Left colon (tissue), 2 donors: ENCODE measurements around the gene CACNA1H. TPM values are rescaled to one million over a fixed set of nuclear protein-coding genes. Genes with fewer than 3 reads are reported as not detected.
"Not testable (repeated sequence)": the region's sequence is repeated elsewhere in the genome, so short reads cannot be mapped to it uniquely, and the experiment has no call there.

Experiments used
- ATAC-seq: fragments of 200-7000 bp; cut with Tn5 transposase; one replicate; pipeline ENCODE4 v1.9.1; 2020; ENCODE audit warnings: mild to moderate bottlenecking, moderate library complexity
- DNase-seq, 2 donors: peaks; one replicate each; pipeline ENCODE4 v3.0.0-alpha.2; 2020
- intact Hi-C, 2 donors: fragments of 100-400 bp; cut with DNase I in 1 of 2; cut with micrococcal nuclease in 1 of 2; formaldehyde crosslinking; loops; one replicate each; pipeline versions ENCODE4 v1.11.2 to v1.14.0; 2022; cut with DNase I, micrococcal nuclease
- total RNA-seq, 2 donors: library from RNA; stranded (reverse); fragmentation: NEBNext Ultra II Directional; extraction: Animal tissue kit (Norgen Biotek cat#: 25700); gene quantifications; one replicate each; pipeline ENCODE4 v1.2.1, GENCODE V29; 2021
- donor health status: DM: no; HTN: no; CAD: no.
- donor health status: DM: yes; HTN: yes; CAD: no.

The CACNA1H gene
- total RNA-seq, 2 donors from 2014 or later, result 3.8 to 15.6 TPM

- intact Hi-C loops, result loop anchor here in 1 of 2 donors (10.0 kb wide), 1 partner anchor 83 kb away; no protein-coding TSS in a partner anchor
- no peak for ATAC-seq
- DNase-seq, result no peak
Measured at GRCh38 chr16:1197237-1197866, 44.4 kb downstream of the CACNA1H start.

- intact Hi-C loops, result loop anchor here in 1 of 2 donors (10.0 kb wide), 1 partner anchor 83 kb away; no protein-coding TSS in a partner anchor
- ATAC-seq (no peak), DNase-seq (no peak)
Measured at GRCh38 chr16:1198194-1198593, 45.3 kb downstream of the CACNA1H start.

DNA sequence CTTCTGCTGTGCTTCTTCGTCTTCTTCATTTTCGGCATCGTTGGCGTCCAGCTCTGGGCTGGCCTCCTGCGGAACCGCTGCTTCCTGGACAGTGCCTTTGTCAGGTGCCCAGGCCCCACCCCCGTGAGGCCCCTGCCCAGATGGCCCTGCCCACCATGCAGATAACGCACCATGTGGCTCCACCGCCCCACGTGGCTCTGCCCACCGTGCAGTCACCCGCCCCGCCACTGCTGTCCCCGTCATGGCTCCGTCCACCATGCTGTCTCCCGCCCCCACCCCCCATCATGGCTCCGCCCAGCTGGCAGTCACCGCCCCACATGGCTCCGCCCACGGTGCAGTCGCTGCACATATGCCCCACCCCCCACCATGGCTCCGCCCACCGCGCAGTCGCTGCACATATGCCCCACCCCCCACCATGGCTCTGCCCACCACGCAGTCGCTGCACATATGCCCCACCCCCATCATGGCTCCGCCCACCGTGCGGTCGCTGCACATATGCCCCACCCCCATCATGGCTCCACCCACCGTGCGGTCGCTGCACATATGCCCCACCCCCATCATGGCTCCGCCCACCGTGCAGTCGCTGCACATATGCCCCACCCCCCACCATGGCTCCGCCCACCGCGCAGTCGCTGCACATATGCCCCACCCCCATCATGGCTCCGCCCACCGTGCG, 45.9 kb downstream of the CACNA1H start:
- intact Hi-C loops, result loop anchor here in 1 of 2 donors (10.0 kb wide), 1 partner anchor 84 kb away; no protein-coding TSS in a partner anchor
- not testable (repeated sequence) for ATAC-seq, DNase-seq

DNA sequence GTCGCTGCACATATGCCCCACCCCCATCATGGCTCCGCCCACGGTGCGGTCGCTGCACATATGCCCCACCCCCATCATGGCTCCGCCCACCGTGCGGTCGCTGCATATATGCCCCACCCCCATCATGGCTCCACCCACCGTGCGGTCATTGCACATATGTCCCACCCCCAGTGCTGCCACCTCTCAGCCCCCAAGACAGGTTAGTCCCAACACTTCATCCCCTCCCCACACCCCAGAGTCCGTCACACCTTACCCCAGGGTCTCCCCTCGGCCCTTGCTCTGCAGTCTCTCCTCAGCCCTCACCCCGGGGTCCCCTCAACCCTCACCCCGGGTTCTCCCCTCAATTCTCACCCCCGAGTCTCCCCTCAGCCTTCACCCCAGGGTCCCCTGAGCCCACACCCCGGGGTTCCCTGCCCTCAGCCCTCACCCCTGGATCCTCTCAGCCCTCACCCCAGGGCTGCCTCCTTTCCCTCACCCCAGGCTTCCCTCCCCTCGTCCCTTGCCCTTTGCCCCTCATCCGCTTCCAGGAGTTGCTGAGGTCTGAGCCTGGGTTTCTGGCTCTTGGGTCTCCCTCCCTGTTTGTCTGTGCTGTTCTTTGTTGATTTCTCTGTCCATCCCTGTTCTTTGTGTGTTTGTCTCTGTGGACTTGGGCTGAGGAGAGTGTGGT, 46.6 kb downstream of the CACNA1H start:
- DNase-seq, result no peak
- intact Hi-C loops, result loop anchor here in 1 of 2 donors (10.0 kb wide), 1 partner anchor 85 kb away; no protein-coding TSS in a partner anchor
- no peak for ATAC-seq

- no peak for ATAC-seq
- intact Hi-C loops, result no loop called here
- DNase-seq, result no peak
Measured at GRCh38 chr16:1200014-1200627, 47.2 kb downstream of the CACNA1H start.

GRCh38 chr16:1201444-1201843, 48.5 kb downstream of the CACNA1H start:
- intact Hi-C loops, result no loop called here
- DNase-seq (no peak), ATAC-seq (no peak)

DNA sequence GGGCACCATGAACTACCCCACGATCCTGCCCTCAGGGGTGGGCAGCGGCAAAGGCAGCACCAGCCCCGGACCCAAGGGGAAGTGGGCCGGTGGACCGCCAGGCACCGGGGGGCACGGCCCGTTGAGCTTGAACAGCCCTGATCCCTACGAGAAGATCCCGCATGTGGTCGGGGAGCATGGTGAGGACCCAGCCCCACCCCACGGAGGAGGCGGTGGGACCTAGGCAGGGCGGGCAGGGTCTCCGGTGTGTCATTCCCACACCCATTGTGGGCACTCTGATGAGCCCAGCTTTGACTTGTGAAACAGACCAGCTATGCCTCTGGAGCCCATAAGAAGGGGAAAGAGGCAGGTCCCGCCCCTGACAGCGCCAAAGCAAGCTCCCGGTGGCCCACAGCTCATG, 49.4 kb downstream of the CACNA1H start:
- ATAC-seq, result no peak
- DNase-seq, result no peak
- intact Hi-C loops, result no loop called here

DNA sequence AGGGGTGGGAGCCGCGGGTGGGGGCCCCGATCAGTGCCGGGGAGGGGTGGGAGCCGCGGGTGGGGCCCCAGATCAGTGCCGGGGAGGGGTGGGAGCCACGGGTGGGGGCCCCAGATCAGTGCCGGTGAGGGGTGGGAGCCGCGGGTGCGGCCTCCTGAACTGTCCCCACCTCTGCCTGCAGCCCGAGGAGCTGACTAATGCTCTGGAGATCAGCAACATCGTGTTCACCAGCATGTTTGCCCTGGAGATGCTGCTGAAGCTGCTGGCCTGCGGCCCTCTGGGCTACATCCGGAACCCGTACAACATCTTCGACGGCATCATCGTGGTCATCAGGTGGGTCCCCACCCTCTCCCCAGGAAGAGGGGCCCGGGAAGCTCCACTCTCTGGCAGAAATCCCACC, 52.0 kb downstream of the CACNA1H start:
- no peak for ATAC-seq
- DNase-seq, result no peak
- intact Hi-C loops, result no loop called here

GRCh38 chr16:1206326-1206725, 53.4 kb downstream of the CACNA1H start:
- intact Hi-C loops, result no loop called here
- DNase-seq (no peak), ATAC-seq (no peak)

DNA sequence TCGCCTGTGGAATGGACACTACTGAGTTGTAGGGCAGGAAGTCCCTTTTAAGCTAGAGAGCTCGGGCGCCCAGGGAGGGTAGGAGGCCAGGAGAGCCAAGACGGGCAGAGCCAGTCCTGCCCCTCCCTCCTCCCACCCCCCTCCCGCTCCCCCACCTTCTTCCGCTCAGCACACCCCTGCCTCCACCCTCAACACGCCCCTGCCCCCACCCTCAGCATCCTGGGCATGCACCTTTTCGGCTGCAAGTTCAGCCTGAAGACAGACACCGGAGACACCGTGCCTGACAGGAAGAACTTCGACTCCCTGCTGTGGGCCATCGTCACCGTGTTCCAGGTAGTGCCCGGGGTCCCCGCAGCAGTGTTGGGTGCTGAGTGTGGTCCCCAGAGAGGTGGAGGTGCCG, 53.9 kb downstream of the CACNA1H start:
- DNase-seq, result no peak
- no peak for ATAC-seq
- intact Hi-C loops, result no loop called here

DNA sequence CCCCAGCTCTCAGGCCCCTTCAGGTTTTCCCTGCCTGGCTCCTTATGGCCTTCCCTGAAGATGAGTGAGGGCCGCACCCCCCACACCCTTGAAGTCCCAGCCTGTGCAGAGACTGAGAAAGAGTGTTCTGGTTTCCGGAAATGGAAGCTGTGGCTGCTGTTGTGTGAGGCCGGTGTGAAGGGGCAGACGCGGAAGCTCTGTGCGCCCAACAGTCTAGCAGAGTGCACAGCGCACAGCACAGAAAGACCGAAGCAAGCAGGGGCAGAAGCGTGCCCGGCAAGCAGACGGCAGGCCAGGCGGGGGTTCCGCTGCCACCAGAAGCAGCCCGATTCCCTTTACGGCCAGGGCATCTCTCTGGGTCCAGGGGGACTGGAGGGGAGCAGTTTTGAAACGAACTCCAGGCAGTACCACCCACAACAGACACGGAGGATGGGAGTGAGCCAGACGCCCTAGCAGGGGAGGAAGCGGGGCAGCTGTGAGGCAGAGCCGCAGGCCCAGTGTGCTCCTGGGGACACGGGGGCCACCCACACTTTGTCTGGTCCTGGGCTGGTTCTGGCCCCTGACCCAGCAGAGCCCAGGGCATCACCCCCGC, 55.4 kb downstream of the CACNA1H start:
- intact Hi-C loops, result no loop called here
- no peak for ATAC-seq
- DNase-seq, result no peak

DNA sequence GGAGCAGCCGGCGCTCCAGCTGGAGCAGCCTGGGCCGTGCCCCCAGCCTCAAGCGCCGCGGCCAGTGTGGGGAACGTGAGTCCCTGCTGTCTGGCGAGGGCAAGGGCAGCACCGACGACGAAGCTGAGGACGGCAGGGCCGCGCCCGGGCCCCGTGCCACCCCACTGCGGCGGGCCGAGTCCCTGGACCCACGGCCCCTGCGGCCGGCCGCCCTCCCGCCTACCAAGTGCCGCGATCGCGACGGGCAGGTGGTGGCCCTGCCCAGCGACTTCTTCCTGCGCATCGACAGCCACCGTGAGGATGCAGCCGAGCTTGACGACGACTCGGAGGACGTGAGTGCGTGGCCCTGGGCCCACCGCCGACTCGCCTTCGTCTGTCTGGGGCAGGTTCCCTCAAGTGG, 56.2 kb downstream of the CACNA1H start:
- ATAC-seq (no peak), DNase-seq (no peak)
- intact Hi-C loops, result no loop called here

DNA sequence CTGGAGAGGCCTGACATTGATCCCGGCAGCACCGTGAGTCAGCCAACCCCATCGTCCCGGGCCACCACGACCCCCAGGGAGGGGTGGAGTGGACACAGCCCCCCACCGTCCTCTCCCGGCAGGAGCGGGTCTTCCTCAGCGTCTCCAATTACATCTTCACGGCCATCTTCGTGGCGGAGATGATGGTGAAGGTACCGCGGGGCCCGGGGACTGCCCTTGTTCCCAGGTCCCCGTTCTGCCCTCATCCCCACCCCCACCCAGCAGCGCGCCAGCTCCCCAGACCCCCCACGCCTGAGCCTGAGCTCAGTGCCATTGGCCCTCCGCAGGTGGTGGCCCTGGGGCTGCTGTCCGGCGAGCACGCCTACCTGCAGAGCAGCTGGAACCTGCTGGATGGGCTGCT, 57.6 kb downstream of the CACNA1H start:
- DNase-seq (no peak), ATAC-seq (no peak)
- intact Hi-C loops, result no loop called here

- DNase-seq, result no peak
- intact Hi-C loops, result no loop called here
Measured at GRCh38 chr16:1211451-1212268, 58.8 kb downstream of the CACNA1H start.

DNA sequence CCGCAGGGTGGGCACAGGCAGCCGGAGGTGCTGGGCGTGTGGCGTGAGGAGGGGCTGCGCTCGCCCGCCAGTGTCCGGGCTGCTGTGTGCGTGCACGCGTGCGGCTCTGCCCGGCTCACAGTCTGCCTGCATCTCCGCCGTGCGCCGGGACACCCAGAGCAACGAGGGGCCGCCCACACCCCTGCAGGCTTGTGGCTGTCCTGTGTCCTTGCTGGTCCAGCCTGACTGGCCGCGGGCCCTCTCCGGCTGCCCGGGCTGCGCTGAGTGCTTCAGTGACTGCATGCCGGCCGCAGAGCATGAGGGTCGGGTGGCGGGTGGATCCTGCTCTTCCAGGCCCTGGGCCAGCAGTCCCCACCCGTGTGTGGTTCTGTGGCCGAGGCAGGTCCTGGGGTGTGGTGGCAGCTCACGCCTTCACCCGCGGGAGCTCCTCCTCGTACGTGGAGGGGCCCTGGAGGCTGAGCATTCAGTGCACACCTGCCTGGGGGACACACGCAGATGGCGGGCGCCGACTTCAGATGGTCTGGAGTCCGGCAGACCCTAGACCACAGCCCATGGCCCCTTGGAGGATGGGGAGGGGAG, 59.8 kb downstream of the CACNA1H start:
- intact Hi-C loops, result no loop called here
- no peak for ATAC-seq
- no peak for DNase-seq

More at GRCh38 chr16:1211451-1212268, 58.8 kb downstream of the CACNA1H start:
- no peak for ATAC-seq

- intact Hi-C loops, result no loop called here
- no peak for DNase-seq
- ATAC-seq, result no peak
Measured at GRCh38 chr16:1213231-1213630, 60.3 kb downstream of the CACNA1H start.

DNA sequence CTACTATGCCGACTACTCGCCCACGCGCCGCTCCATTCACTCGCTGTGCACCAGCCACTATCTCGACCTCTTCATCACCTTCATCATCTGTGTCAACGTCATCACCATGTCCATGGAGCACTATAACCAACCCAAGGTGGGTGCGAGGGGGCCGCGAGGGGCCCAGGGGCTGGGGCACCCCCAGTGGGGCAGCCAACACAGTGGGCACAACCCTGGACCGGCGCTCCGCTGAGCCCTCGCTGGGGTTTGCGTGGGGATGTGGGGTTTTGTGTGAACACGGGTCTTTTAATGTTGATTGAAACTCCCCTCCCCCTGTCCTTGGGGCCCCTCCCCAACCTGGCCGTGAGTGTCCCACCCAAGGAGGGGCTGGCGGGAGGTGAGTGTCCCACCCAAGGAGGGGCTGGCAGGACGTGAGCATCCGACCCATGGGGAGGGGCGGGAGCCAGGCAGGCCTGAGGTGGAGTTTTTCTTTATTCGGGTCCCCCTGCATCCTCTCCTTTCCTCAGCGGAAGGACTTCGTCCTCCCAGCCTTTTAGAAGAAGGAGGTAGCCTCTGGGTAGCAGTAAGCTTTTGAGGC, 61.0 kb downstream of the CACNA1H start:
- intact Hi-C loops, result no loop called here
- no peak for ATAC-seq
- no peak for DNase-seq

DNA sequence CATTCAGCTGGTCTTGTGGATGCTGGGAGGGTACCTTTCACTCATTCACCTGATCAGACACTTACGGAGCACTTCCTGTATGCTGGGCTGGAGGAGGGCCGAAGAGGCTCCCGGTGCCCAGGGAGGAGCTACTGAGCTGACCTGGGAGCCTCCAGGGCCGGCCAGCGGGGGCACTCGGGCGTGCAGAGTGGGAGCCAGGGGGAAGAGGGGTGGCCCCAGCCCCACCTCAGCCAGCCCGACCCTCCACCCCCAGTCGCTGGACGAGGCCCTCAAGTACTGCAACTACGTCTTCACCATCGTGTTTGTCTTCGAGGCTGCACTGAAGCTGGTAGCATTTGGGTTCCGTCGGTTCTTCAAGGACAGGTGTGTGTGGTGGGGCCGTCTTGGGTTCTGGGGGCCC, 61.8 kb downstream of the CACNA1H start:
- intact Hi-C loops, result no loop called here
- DNase-seq (no peak), ATAC-seq (no peak)
